Activated T-helper 2 cell treated with anti-CD3 and anti-CD28 coated beads, Interferon-gamma antibody, Interleukin-2, Interleukin-4, amounts not matched to agents 10 μg/mL and 5 μg/mL and 100 μg/mL, durations not matched to agents 14 hours and 24 hours and 36 hours (primary cell): ENCODE data around the gene RANGRF. TPM values are rescaled to one million over a fixed set of nuclear protein-coding genes. Genes with fewer than 3 reads are reported as not detected.

Experiments
- DNase-seq: peaks from one replicate; pipeline ENCODE4 v3.0.0; 2021; ENCODE audit warnings: low spot score
- H3K27ac Mint-ChIP-seq: one replicate; pipeline ENCODE4 v1.8.0; 2021; ENCODE audit warnings: mixed read lengths
- H3K27me3 Mint-ChIP-seq: one replicate; pipeline ENCODE4 v1.8.0; 2021; ENCODE audit warnings: low read depth, mixed read lengths
- H3K36me3 Mint-ChIP-seq: one replicate; pipeline ENCODE4 v1.8.0; 2021; ENCODE audit warnings: low read depth, mixed read lengths
- H3K4me1 Mint-ChIP-seq: one replicate; pipeline ENCODE4 v1.8.0; 2021; ENCODE audit warnings: low read depth, mixed read lengths
- H3K4me3 Mint-ChIP-seq: one replicate; pipeline ENCODE4 v1.8.0; 2021; ENCODE audit warnings: low read depth, mild to moderate bottlenecking, moderate library complexity, mixed read lengths
- H3K9me3 Mint-ChIP-seq: one replicate; pipeline ENCODE4 v1.8.0; 2021; ENCODE audit warnings: mixed read lengths
- intact Hi-C: fragments of 100-400 bp; cut with micrococcal nuclease; formaldehyde crosslinking; loops from one replicate; pipeline ENCODE4 v1.15.1; 2023
- total RNA-seq: library from RNA; stranded (reverse); gene quantifications from 2 replicates; pipeline ENCODE4 v1.2.3, GENCODE V29; 2022

Gene RANGRF
- total RNA-seq, 1 donor from 2014 or later = 61.4 TPM

DNA sequence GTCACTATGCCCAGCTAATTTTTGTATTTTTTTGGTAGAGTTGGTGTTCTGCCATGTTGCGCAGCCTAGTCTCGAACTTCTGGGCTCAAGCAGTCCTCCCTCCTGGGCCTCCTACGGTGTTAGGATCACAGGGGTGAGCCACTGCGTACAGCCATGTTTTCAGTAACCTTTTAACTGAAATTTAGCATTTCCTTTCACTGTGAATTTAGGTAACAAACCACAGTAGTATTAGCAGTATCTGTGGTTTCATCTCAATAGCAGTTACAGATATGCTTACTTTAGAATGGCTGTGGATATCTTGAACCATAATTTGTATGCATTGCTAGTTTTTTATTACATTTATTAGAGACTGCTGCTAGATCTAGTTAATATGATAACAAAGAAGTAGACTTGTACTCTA is 4.3 kb upstream of the RANGRF start:
- intact Hi-C loops = no loop called here
- Mint-ChIP-seq H3K4me1 (peaks cover 36% of the 10 kb centered on the region), H3K27ac (no peak overlapping the region)

DNA sequence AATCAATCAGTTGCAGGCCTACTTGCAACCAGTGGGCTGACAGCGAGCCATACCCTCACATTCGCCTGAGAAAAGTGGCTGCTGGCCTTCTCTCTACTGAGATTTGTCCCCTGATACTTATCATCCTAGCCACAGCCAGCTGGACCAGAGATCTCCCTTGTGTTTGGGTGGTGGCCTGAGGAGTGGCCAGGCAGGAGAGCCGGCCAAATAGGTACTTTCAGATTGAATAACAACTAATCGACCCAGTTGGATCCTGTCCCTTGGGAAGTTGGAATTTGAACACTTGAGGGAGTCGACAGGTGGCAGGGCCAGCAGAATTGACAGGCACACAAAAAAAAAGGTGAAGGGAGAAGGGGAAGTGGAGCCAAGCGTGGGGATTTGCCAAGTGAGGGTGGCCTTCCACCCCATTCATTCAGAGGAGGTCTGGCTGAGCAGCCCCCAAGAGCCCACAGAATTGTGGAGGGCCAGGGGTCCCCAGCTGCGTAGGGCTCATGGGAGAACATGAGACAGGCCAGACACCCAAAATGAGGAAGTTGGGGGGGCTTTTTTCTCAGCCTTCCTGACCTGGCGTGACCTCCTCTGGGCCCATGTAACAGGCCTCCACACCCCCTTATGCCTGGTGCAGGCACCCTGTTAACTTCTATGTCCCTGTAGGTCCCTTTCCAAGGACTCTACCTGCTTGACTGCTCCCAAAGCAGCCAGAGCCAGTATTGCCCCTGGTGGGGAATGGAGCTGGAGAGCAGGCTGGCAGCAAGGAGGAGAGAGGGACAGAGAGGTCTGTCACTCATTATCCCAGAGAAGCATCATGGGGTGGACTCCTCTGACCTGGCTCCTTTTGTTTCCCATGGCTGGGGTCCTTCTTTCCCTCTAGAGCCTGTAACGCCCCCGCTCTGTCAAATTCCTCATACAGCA is 2.9 kb upstream of the RANGRF start:
- intact Hi-C loops = loop anchor here (5.0 kb wide), 1 partner anchor 93 kb away; the partner anchor contains the start of gene BORCS6

More for the DNA sequence above, 4.3 kb upstream of the RANGRF start:
- Mint-ChIP-seq H3K36me3 (peaks cover 5% of the 10 kb centered on the region), H3K27me3 (no peaks in the 10 kb centered on the region), H3K4me3 (peak overlapping the region; percentile 13), H3K9me3 (no peaks in the 10 kb centered on the region)
- no peak for DNase-seq

DNA sequence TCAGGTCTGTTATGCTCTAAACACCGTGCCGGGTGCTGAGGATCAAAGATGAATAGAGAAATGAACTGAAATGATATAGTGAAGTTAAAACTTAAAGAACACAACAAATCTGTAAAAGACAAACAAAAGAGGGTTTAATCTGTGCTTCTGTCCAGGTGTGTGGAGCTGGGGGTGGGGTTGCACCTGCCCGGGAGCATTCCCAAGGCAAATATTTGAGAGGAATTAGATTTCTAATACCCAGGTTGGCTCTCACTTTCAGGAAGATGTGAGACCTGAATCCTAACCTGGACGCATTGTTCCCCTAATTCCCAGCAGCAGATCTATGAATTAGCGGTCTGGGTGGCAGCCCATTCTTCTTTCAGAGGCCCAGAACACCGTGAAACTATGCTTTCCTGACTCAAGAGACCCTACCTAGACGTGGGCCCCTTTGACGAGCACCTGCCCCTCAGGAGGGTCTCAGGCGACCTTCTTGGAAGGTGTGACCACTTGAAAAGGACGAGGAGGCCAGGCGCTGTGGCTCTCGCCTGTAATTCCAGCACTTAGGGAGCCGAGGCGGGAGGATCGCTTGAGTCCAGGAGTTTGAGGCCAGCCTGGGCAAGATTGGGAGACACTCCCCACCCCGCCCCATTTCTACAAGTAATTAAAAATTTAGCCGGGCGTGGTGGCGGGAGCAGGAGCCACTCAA is 677 bp upstream of the RANGRF start:
- intact Hi-C loops = loop anchor here (5.0 kb wide), 1 partner anchor 95 kb away; the partner anchor contains the start of gene BORCS6
- Mint-ChIP-seq H3K4me3 (peak overlapping the region; percentile 97), H3K36me3 (peaks cover 21% of the 10 kb centered on the region), H3K4me1 (peaks cover 50% of the 10 kb centered on the region), H3K9me3 (no peaks in the 10 kb centered on the region), H3K27ac (peak overlapping the region; percentile 92), H3K27me3 (no peaks in the 10 kb centered on the region)
- DNase-seq = no peak

More for the DNA sequence above, 2.9 kb upstream of the RANGRF start:
- Mint-ChIP-seq H3K27ac (no peak overlapping the region), H3K4me3 (no peak overlapping the region), H3K9me3 (no peaks in the 10 kb centered on the region), H3K4me1 (peaks cover 49% of the 10 kb centered on the region), H3K27me3 (no peaks in the 10 kb centered on the region), H3K36me3 (peaks cover 17% of the 10 kb centered on the region)
- no peak for DNase-seq

DNA sequence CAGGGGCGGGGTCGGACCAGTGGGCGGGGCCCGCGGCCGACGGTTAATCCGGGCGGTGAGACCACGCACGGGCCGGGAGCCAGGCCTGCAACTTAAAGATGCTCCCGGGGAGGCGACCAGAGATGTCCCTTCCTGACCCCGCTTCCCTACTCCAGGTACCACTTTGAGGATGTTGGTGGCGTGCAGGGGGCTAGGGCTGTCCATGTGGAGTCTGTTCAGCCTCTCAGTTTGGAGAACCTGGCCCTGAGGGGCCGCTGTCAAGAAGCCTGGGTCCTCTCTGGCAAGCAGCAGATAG is 580 bp downstream of the RANGRF start:
- Mint-ChIP-seq H3K4me1 (peaks cover 47% of the 10 kb centered on the region), H3K4me3 (peak overlapping the region; percentile 97), H3K27me3 (no peaks in the 10 kb centered on the region), H3K27ac (peak overlapping the region; percentile 92), H3K9me3 (no peaks in the 10 kb centered on the region), H3K36me3 (peaks cover 21% of the 10 kb centered on the region)
- intact Hi-C loops = loop anchor here (5.0 kb wide), 1 partner anchor 97 kb away; the partner anchor contains the start of gene BORCS6
- DNase-seq = no peak

DNA sequence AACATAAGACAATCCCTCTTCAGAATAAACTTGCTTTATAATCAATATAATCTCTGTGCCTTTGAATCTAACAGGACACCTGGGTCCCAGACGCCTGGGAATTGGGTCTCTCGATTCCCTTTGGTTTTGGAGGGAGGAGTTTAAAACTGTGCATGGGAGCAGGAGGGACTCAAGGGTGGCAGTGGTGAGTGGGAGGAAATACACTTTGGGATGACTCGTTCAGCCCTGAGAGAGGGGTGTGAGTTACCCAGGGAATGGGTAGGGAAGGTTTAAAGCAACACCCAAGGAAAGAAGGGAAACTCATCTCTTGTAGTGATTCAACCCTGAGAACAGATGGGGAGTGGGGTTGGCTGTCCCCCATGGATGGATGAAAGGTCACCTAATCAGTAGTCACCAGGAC is 1.6 kb downstream of the RANGRF start:
- H3K4me3 Mint-ChIP-seq = peak overlapping the region; percentile 97
- peak overlapping the region; percentile 72 for H3K27ac Mint-ChIP-seq
- H3K36me3 Mint-ChIP-seq = peaks cover 21% of the 10 kb centered on the region
- no peaks in the 10 kb centered on the region for H3K9me3 Mint-ChIP-seq
- no peak for DNase-seq
- H3K4me1 Mint-ChIP-seq = peaks cover 47% of the 10 kb centered on the region
- intact Hi-C loops = no loop called here
- H3K27me3 Mint-ChIP-seq = no peaks in the 10 kb centered on the region

DNA sequence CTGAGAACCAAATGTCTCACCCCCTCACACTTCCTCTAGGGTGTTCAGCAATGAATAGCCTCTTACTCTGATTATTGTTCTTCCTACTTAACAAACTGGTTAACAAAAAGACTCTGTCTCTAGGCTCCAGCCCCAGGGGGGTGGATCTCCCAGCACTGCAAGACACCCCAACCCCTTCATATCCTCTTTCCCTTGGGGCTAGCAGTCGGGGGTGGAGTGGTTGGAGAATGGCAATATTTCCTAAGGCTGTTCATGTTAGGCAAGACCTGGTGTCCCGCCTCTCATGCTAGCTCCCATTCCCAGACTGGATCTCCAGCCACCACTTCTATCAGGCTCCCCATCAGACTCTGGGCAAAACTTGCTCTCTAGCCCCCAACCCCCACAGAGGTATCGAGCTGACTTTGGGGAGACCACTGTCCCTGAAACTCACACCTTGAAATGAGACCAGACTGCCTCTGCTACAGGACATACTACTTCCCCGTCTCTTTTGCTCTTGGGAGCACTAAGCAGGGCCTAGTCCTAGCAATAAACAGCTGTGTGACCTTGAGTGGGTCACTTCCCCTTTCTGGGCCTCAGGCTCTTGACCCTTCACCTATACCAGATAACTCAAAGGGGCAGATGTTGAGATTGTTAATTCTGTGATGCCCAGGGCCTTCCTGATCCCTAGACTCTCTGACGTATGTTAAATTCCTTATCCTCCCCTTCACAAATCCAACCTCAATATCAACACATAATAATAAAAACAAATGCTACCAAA is 4.3 kb downstream of the RANGRF start:
- Mint-ChIP-seq H3K4me1 (peaks cover 46% of the 10 kb centered on the region), H3K4me3 (no peak overlapping the region), H3K9me3 (no peaks in the 10 kb centered on the region), H3K36me3 (peaks cover 21% of the 10 kb centered on the region), H3K27me3 (no peaks in the 10 kb centered on the region), H3K27ac (no peak overlapping the region)
- DNase-seq = no peak
- intact Hi-C loops = no loop called here

DNA sequence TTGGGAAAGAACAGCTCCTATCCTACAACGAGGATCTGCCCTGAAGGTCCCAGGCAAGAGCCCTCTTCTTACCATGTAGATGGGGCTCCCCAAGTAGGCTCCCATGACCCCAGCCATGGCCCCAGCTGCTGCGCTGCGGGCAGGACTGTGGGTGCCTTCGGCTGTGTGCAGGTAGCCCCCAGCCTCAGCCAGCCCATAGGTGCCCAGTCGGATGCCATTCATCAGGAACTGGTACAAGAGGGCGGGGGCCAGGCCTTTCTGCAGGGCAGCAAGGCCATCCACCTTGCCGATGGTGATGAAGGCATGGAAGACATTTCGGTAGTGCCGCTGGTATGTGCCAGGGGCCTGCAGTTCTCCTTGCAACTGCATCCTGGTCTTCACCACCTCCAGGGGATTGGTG is 5.9 kb downstream of the RANGRF start:
- peaks cover 37% of the 10 kb centered on the region for H3K4me1 Mint-ChIP-seq
- peak overlapping the region; percentile 90 for H3K4me3 Mint-ChIP-seq
- H3K36me3 Mint-ChIP-seq = peaks cover 14% of the 10 kb centered on the region
- H3K27me3 Mint-ChIP-seq = no peaks in the 10 kb centered on the region
- intact Hi-C loops = loop anchor here (2.0 kb wide), 1 partner anchor 72 kb away; no protein-coding TSS in a partner anchor
- no peaks in the 10 kb centered on the region for H3K9me3 Mint-ChIP-seq
- H3K27ac Mint-ChIP-seq = peak overlapping the region; percentile 91
- no peak for DNase-seq

DNA sequence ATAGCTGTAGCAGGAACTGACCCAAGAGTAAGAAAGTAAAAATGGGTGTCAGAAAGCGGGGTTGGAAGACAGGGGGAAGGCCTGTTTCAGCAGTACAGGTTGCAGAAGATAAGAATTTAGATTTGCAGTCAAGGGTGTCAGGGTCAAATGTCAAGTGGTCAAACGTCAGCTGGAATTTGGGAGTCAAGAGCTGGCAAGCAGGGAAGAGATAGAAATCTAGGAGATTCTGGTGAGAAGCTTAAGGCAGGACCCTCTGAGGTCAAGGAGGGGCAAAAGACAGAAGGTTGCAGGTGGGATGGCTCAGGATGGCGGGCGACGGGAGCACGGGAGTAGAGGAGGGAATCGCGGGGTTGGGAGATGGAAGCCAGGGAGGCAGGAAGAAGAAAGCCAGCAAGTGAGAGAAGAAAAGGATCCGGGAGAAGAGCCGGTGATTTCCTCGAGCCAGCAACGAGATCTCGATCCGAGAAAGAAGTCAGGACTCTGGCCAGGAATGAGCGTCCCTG is 6.4 kb downstream of the RANGRF start:
- peaks cover 33% of the 10 kb centered on the region for H3K4me1 Mint-ChIP-seq
- no peaks in the 10 kb centered on the region for H3K9me3 Mint-ChIP-seq
- H3K4me3 Mint-ChIP-seq = peak overlapping the region; percentile 90
- DNase-seq = no peak
- peaks cover 11% of the 10 kb centered on the region for H3K36me3 Mint-ChIP-seq
- H3K27me3 Mint-ChIP-seq = no peaks in the 10 kb centered on the region
- H3K27ac Mint-ChIP-seq = peak overlapping the region; percentile 91
- intact Hi-C loops = loop anchor here (1.0 to 5.0 kb wide), 4 partner anchors 46 to 173 kb away; partner anchors contain the start of genes HES7 and PFAS

DNA sequence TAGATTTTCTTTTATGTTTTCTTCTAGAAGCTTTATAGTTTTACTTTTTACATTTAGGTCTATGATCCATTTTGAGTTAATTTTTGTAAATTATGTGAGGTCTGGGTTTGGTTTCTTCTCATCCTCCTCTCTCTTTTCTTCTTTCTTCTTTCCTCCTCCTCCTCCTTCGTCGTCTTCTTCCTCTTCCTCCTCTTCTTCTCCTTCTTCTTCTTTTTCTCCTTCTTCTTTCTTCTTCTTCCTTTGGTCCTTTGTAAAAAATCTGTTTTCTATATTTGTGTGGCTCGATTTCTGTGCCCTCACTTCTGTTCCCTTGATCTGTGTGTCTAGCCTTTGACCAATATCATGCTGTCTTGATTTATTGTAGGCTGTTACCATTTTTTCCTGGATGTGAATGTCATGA is 11.8 kb downstream of the RANGRF start:
- Mint-ChIP-seq H3K27ac (no peak overlapping the region), H3K36me3 (no peaks in the 10 kb centered on the region), H3K9me3 (no peaks in the 10 kb centered on the region), H3K27me3 (no peaks in the 10 kb centered on the region), H3K4me3 (no peak overlapping the region), H3K4me1 (peaks cover 11% of the 10 kb centered on the region)
- no peak for DNase-seq
- intact Hi-C loops = loop anchor here (2.0 to 10.0 kb wide), 2 partner anchors 73 to 215 kb away; partner anchors contain the start of gene ALOX12B

- intact Hi-C loops = loop anchor here (2.0 to 10.0 kb wide), 2 partner anchors 74 to 216 kb away; partner anchors contain the start of gene ALOX12B
- DNase-seq = peak; percentile 49
- H3K9me3 Mint-ChIP-seq = no peaks in the 10 kb centered on the region
- peaks cover 11% of the 10 kb centered on the region for H3K4me1 Mint-ChIP-seq
- no peaks in the 10 kb centered on the region for H3K27me3 Mint-ChIP-seq
- H3K4me3 Mint-ChIP-seq = no peak overlapping the region
- no peaks in the 10 kb centered on the region for H3K36me3 Mint-ChIP-seq
- H3K27ac Mint-ChIP-seq = no peak overlapping the region
These were observed 12.3 kb downstream of the RANGRF start for GRCh38 chr17:8300627-8301242.

DNA sequence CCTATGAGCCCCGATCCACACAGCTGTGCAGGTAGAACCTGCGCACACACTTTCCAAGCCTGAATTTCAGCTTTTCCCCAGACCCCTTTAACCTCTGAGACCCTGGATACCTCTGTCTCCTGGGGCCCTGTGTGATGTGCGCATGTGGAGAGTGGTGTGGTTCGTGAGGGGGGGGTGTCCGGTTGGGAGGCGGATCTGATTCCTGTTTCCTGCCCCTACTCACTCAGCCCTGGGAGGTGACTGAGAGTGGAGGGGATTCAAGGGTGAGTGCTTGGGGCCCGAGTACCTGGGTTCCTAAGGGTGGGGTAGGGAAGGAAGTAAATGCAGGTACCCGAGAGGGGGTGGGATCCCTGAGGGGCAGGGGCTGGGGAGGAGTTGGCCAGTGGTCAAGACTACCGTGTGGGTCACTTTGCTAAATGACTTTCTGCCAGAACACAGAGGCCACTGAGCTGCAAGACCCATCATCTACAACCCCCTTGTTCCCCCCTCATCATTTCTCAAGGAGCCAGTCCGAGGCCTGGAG is 22.2 kb downstream of the RANGRF start:
- no peaks in the 10 kb centered on the region for H3K9me3 Mint-ChIP-seq
- no peaks in the 10 kb centered on the region for H3K36me3 Mint-ChIP-seq
- intact Hi-C loops = no loop called here

More for the DNA sequence above, 22.2 kb downstream of the RANGRF start:
- no peak for DNase-seq
- Mint-ChIP-seq H3K4me3 (no peak overlapping the region), H3K4me1 (no peaks in the 10 kb centered on the region), H3K27me3 (peaks cover 3% of the 10 kb centered on the region), H3K27ac (no peak overlapping the region)
